HG02798 (cell line): Measurements from ENCODE around the gene CDC14B.
"Not testable (repeated sequence)": the region's sequence is repeated elsewhere in the genome, so short reads cannot be mapped to it uniquely, and the experiment has no call there.

Source experiments
- ATAC-seq: cut with Tn5 transposase; IDR thresholded peaks from one replicate; pipeline ENCODE4 v1.9.1; 2021; ENCODE audit warnings: mild to moderate bottlenecking; ENCODE audit not compliant: unreplicated experiment, poor library complexity

Gene CDC14B

GRCh38 chr9:96553070-96553469, 66.6 kb downstream of the CDC14B start:
- no peak for ATAC-seq

- ATAC-seq, result no peak
Measured at GRCh38 chr9:96551403-96551802, 68.2 kb downstream of the CDC14B start.

- ATAC-seq, result no peak
Measured at GRCh38 chr9:96550659-96551058, 69.0 kb downstream of the CDC14B start.

GRCh38 chr9:96543131-96543530, 76.5 kb downstream of the CDC14B start:
- not testable (repeated sequence) for ATAC-seq

GRCh38 chr9:96540106-96540505, 79.5 kb downstream of the CDC14B start:
- ATAC-seq, result no peak

GRCh38 chr9:96532173-96532572, 87.5 kb downstream of the CDC14B start:
- ATAC-seq, result no peak

- no peak for ATAC-seq
Measured at GRCh38 chr9:96524764-96525163, 94.9 kb downstream of the CDC14B start.

- ATAC-seq, result no peak
Measured at GRCh38 chr9:96524045-96524444, 95.6 kb downstream of the CDC14B start.

GRCh38 chr9:96523374-96523773, 96.3 kb downstream of the CDC14B start:
- ATAC-seq, result no peak

GRCh38 chr9:96522366-96522765, 97.3 kb downstream of the CDC14B start:
- no peak for ATAC-seq

- no peak for ATAC-seq
Measured at GRCh38 chr9:96519787-96520186, 99.9 kb downstream of the CDC14B start.

- no peak for ATAC-seq
Measured at GRCh38 chr9:96519095-96519494, 100.5 kb downstream of the CDC14B start.

- ATAC-seq, result no peak
Measured at GRCh38 chr9:96515621-96516470, 103.8 kb downstream of the CDC14B start.

GRCh38 chr9:96514800-96515158, 104.9 kb downstream of the CDC14B start:
- no peak for ATAC-seq

GRCh38 chr9:96514108-96514799, 105.4 kb downstream of the CDC14B start:
- ATAC-seq, result no peak

GRCh38 chr9:96513622-96514021, 106.0 kb downstream of the CDC14B start:
- ATAC-seq, result no peak

GRCh38 chr9:96512240-96512639, 107.4 kb downstream of the CDC14B start:
- no peak for ATAC-seq

GRCh38 chr9:96510258-96510657, 109.4 kb downstream of the CDC14B start:
- no peak for ATAC-seq

GRCh38 chr9:96509848-96510247, 109.8 kb downstream of the CDC14B start:
- ATAC-seq, result no peak

GRCh38 chr9:96509026-96509425, 110.6 kb downstream of the CDC14B start:
- no peak for ATAC-seq

- ATAC-seq, result no peak
Measured at GRCh38 chr9:96508227-96508940, 111.3 kb downstream of the CDC14B start.
